Tibial nerve (tissue), 4 donors: ENCODE measurements around the gene FAM107B. TPM values are rescaled to one million over a fixed set of nuclear protein-coding genes. Genes with fewer than 3 reads are reported as not detected.

Experiments
- DNase-seq, 2 donors: peaks; one replicate each; pipeline ENCODE4 v3.0.0-alpha.2; 2019; ENCODE audit warnings: low spot score in 2 of 2
- H3K27ac ChIP-seq, 4 donors: fragments of 200-600 bp; sonication (generic) in 3 of 4; one replicate each; pipeline ENCODE4 v1.5.1; 2017 to 2019; ENCODE audit warnings: mild to moderate bottlenecking in 1 of 4
- H3K27me3 ChIP-seq, 2 donors: fragments of 200-600 bp; sonication (generic) in 1 of 2; one replicate each; pipeline versions ENCODE4 v1.5.1 to v1.6.0; 2017 to 2019
- H3K36me3 ChIP-seq, 3 donors: fragments of 200-600 bp; sonication (generic); one replicate each; pipeline ENCODE4 v1.5.1; 2018 to 2019
- H3K4me1 ChIP-seq, 4 donors: fragments of 200-600 bp; sonication (generic) in 3 of 4; one replicate each; pipeline ENCODE4 v1.5.1; 2017 to 2019
- H3K4me3 ChIP-seq, 4 donors: fragments of 200-600 bp; sonication (generic) in 3 of 4; one replicate each; pipeline ENCODE4 v1.5.1; 2017 to 2019; ENCODE audit warnings: mild to moderate bottlenecking in 1 of 4, moderate library complexity in 1 of 4
- H3K9me3 ChIP-seq, 4 donors: fragments of 200-600 bp; sonication (generic) in 3 of 4; one replicate each; pipeline ENCODE4 v1.5.1; 2017 to 2019
- EP300 ChIP-seq, 2 donors: sonication (generic); formaldehyde crosslinking; IDR thresholded peaks; one replicate each; pipeline ENCODE4 v1.6.1; 2017; ENCODE audit warnings: antibody characterized with exemption in 2 of 2, mild to moderate bottlenecking in 1 of 2
- POLR2A ChIP-seq, 2 donors: fragments of 450-650 bp; IDR thresholded peaks; one replicate each; pipeline ENCODE4 v1.6.1; 2017; ENCODE audit warnings: antibody characterized with exemption in 2 of 2, mild to moderate bottlenecking in 2 of 2, moderate library complexity in 2 of 2
- WGBS, 2 donors: methylation state at CpG; one replicate each; pipeline ENCODE4 v1.1.5; 2018; 5-methylcytosine and 5-hydroxymethylcytosine counted together
- total RNA-seq, 4 donors: library from RNA; depleted of rRNA; stranded (reverse); fragments of >200 nt; gene quantifications; one replicate each; pipeline ENCODE4 v1.1.0, GENCODE V29; 2016
- TF ChIP-seq, protein P1 (sequence below), 5 experiments: fragments of 200-600 bp in 3 of 5; fragments of 450-650 bp in 2 of 5; sonication (generic) in 3 of 5; IDR thresholded peaks; one replicate each; pipeline ENCODE4 v1.5.1; 2016 to 2019; ENCODE audit warnings: antibody characterized with exemption in 5 of 5, mild to moderate bottlenecking in 3 of 5, moderate library complexity in 2 of 5

FAM107B gene
- total RNA-seq, 4 donors from 2014 or later, result 9.8 to 26.7 (median 16.9) TPM

GRCh38 chr10:14698829-14699170, 75.9 kb downstream of the FAM107B start:
- Histone ChIP-seq H3K4me3 (no peak overlapping the region), H3K27me3 (no peaks in the 10 kb centered on the region), H3K27ac (no peak overlapping the region), H3K9me3 (no peaks in the 10 kb centered on the region), H3K36me3 (no peaks in the 10 kb centered on the region), H3K4me1 (no peaks in the 10 kb centered on the region)
- DNase-seq, result no peak
- no peak for TF ChIP-seq EP300 (IDR thresholded peaks at IDR 0.05)
- no peak for TF ChIP-seq POLR2A (IDR thresholded peaks at IDR 0.05)
- TF ChIP-seq, protein P1, sequence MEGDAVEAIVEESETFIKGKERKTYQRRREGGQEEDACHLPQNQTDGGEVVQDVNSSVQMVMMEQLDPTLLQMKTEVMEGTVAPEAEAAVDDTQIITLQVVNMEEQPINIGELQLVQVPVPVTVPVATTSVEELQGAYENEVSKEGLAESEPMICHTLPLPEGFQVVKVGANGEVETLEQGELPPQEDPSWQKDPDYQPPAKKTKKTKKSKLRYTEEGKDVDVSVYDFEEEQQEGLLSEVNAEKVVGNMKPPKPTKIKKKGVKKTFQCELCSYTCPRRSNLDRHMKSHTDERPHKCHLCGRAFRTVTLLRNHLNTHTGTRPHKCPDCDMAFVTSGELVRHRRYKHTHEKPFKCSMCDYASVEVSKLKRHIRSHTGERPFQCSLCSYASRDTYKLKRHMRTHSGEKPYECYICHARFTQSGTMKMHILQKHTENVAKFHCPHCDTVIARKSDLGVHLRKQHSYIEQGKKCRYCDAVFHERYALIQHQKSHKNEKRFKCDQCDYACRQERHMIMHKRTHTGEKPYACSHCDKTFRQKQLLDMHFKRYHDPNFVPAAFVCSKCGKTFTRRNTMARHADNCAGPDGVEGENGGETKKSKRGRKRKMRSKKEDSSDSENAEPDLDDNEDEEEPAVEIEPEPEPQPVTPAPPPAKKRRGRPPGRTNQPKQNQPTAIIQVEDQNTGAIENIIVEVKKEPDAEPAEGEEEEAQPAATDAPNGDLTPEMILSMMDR (IDR thresholded peaks at IDR 0.05), result no peak
- WGBS, 2 donors, result 58 to 80% methylated on average over 3 of the region's 3 CpGs

- WGBS, 2 donors, result 68 to 79% methylated on average over 6 of the region's 6 CpGs
- H3K4me3 ChIP-seq, result no peak overlapping the region
- no peaks in the 10 kb centered on the region for H3K4me1 ChIP-seq
- H3K36me3 ChIP-seq, result no peaks in the 10 kb centered on the region
- H3K27ac ChIP-seq, result no peak overlapping the region
- no peak for DNase-seq
- H3K9me3 ChIP-seq, result no peaks in the 10 kb centered on the region
- TF ChIP-seq, protein P1 (IDR thresholded peaks at IDR 0.05), result no peak
- TF ChIP-seq EP300 (IDR thresholded peaks at IDR 0.05) (no peak), POLR2A (IDR thresholded peaks at IDR 0.05) (no peak)
- no peaks in the 10 kb centered on the region for H3K27me3 ChIP-seq
Observed at GRCh38 chr10:14698111-14698828, 76.4 kb downstream of the FAM107B start.

DNA sequence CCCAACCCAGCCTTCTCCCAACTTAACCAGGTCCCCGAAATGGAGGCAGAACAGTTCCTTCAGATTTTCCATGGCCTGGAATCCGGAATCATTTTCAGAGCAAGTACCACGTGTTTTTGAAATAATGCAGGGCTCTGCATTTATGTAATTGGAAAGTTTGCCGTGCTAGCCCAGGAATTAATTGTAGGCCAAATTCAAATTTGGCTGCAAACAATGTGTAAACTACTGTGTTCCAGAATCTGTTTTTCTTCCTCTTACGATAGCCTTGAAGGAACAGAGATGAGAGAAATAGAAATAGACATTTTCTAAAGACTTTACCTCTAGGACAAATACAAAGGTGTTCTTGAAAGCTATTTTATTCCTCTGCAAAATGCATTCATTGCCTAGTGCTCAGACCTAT, 77.4 kb downstream of the FAM107B start:
- DNase-seq, result no peak
- Histone ChIP-seq H3K27ac (no peak overlapping the region), H3K9me3 (no peaks in the 10 kb centered on the region), H3K4me3 (no peak overlapping the region), H3K4me1 (no peaks in the 10 kb centered on the region), H3K27me3 (no peaks in the 10 kb centered on the region), H3K36me3 (no peaks in the 10 kb centered on the region)
- WGBS, 2 donors, result 62 to 76% methylated on average over 5 of the region's 5 CpGs
- TF ChIP-seq, protein P1 (IDR thresholded peaks at IDR 0.05), result no peak
- TF ChIP-seq POLR2A (IDR thresholded peaks at IDR 0.05) (no peak), EP300 (IDR thresholded peaks at IDR 0.05) (no peak)

GRCh38 chr10:14696821-14697220, 77.9 kb downstream of the FAM107B start:
- Histone ChIP-seq H3K36me3 (no peaks in the 10 kb centered on the region), H3K27ac (no peak overlapping the region), H3K27me3 (no peaks in the 10 kb centered on the region), H3K4me1 (no peaks in the 10 kb centered on the region), H3K9me3 (no peaks in the 10 kb centered on the region), H3K4me3 (no peak overlapping the region)
- WGBS, 2 donors, result 72 to 78% methylated on average over 5 of the region's 5 CpGs
- no peak for DNase-seq
- TF ChIP-seq, protein P1 (IDR thresholded peaks at IDR 0.05), result no peak
- TF ChIP-seq EP300 (IDR thresholded peaks at IDR 0.05) (no peak), POLR2A (IDR thresholded peaks at IDR 0.05) (no peak)

DNA sequence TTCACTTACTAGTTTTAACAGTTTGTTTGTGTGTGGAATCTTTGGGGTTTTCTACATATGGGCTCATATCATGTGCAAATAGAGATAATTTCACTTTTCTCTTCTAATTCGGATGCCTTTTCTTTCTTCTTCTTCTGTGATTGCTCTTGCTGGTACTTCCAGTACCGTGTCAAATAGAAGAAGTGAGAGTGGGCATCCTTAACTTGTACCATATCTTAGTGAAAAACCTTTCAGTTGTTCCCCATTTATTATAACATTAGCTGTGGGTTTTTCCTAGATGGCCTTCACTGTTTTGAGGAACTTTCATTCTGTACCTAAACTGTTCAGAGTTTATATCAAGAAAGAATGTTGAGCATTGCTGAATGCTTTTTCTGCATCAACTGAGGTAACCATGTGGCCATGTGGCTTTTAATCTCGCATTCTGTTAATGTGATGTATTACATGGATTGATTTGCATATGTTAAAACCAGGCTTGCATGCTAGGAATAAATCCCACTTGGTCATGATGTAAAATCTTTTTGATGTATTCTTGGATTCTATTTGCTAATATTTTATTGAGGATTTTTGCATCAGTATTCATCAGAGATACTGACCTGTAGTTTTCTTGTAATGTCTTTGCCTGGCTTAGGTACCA, 78.7 kb downstream of the FAM107B start:
- H3K36me3 ChIP-seq, result no peaks in the 10 kb centered on the region
- no peak overlapping the region for H3K27ac ChIP-seq
- WGBS, 2 donors, result 86 to 90% methylated on average over 3 of the region's 3 CpGs
- H3K27me3 ChIP-seq, result no peaks in the 10 kb centered on the region
- no peaks in the 10 kb centered on the region for H3K4me1 ChIP-seq
- no peak overlapping the region for H3K4me3 ChIP-seq
- no peak for DNase-seq
- no peak for TF ChIP-seq EP300 (IDR thresholded peaks at IDR 0.05)
- no peak for TF ChIP-seq POLR2A (IDR thresholded peaks at IDR 0.05)
- TF ChIP-seq, protein P1 (IDR thresholded peaks at IDR 0.05), result no peak
- no peaks in the 10 kb centered on the region for H3K9me3 ChIP-seq
